ACHN (cell line): ENCODE data around the gene AKT1S1.
A peak's percentile ranks its signal among the peaks of the same experiment; 100 is the strongest.

Source experiments
- DNase-seq: peaks from one replicate; pipeline ENCODE4 v3.0.0-alpha.2; 2015
- in situ Hi-C: cut with HindIII; loops from 2 replicates; pipeline ENCODE4 v1.10.0; 2017; ENCODE audit warnings: low sequenced_read_pairs, low pct_ligation_motif_present, low pct_unique_long_range_greater_than_20kb

AKT1S1 gene

GRCh38 chr19:49873834-49874233 lies 3.3 kb downstream of the AKT1S1 start:
- no peak for DNase-seq
- in situ Hi-C loops, result no loop called here

- no peak for DNase-seq
- in situ Hi-C loops, result no loop called here
Observed at GRCh38 chr19:49873129-49873521, 4.0 kb downstream of the AKT1S1 start.

- DNase-seq, result no peak
- in situ Hi-C loops, result no loop called here
Observed at GRCh38 chr19:49872245-49873128, 4.7 kb downstream of the AKT1S1 start.

- DNase-seq, result no peak
- in situ Hi-C loops, result no loop called here
Observed at GRCh38 chr19:49871349-49871985, 5.7 kb downstream of the AKT1S1 start.

- DNase-seq, result no peak
- in situ Hi-C loops, result no loop called here
Observed at GRCh38 chr19:49870309-49870901, 6.8 kb downstream of the AKT1S1 start.

- peak; percentile 99 for DNase-seq
- in situ Hi-C loops, result no loop called here
Observed at GRCh38 chr19:49869484-49870308, 7.5 kb downstream of the AKT1S1 start.

- in situ Hi-C loops, result no loop called here
- DNase-seq, result no peak
Observed at GRCh38 chr19:49869009-49869483, 8.1 kb downstream of the AKT1S1 start.

- peak; percentile 89 for DNase-seq
- in situ Hi-C loops, result no loop called here
Observed at GRCh38 chr19:49866933-49867782, 10.0 kb downstream of the AKT1S1 start, which contains the start of gene PNKP. PNKP (minus strand) TSS chr19:49867576; CDS start chr19:49867204, 372 bp downstream.

- DNase-seq, result no peak
- in situ Hi-C loops, result no loop called here
Observed at GRCh38 chr19:49864890-49865289, 12.3 kb downstream of the AKT1S1 start.

GRCh38 chr19:49863935-49864320 lies 13.2 kb downstream of the AKT1S1 start:
- DNase-seq, result no peak
- in situ Hi-C loops, result no loop called here

- in situ Hi-C loops, result no loop called here
- no peak for DNase-seq
Observed at GRCh38 chr19:49863254-49863934, 13.8 kb downstream of the AKT1S1 start.

- in situ Hi-C loops, result no loop called here
- no peak for DNase-seq
Observed at GRCh38 chr19:49862391-49863253, 14.5 kb downstream of the AKT1S1 start.

- DNase-seq, result no peak
- in situ Hi-C loops, result no loop called here
Observed at GRCh38 chr19:49861541-49862378, 15.4 kb downstream of the AKT1S1 start.

GRCh38 chr19:49861107-49861506 lies 16.0 kb downstream of the AKT1S1 start:
- no peak for DNase-seq
- in situ Hi-C loops, result no loop called here

- in situ Hi-C loops, result no loop called here
- no peak for DNase-seq
Observed at GRCh38 chr19:49860336-49861102, 16.6 kb downstream of the AKT1S1 start.
